ENCODE data around the gene RAD51C. TPM values are rescaled to one million over a fixed set of nuclear protein-coding genes. Genes with fewer than 3 reads are reported as not detected.
"Not testable (repeated sequence)": the region's sequence is repeated elsewhere in the genome, so short reads cannot be mapped to it uniquely, and the experiment has no call there.

The RAD51C gene
- total RNA-seq, 1 experiment from 2014 or later: 13.4 TPM

DNA sequence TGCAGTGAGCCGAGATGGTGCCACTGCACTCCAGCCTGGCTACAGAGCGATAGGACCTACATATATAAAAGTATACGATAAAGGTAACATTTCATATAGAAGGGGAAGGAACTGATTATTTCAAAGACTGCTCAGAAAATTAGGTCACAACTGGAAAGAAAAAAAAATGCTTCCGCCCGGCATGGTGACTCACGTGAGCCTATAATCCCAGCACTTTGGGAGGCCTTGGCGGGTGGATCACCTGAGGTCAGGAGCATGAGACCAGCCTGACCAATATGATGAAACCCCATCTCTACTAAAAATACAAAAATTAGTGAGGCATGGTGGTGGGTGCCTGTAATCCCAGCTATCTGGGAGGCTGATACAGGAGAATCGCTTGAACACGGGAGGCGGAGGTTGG, 8.4 kb upstream of the RAD51C start:
- no peak for DNase-seq (ENCODE audit: low spot score)

DNA sequence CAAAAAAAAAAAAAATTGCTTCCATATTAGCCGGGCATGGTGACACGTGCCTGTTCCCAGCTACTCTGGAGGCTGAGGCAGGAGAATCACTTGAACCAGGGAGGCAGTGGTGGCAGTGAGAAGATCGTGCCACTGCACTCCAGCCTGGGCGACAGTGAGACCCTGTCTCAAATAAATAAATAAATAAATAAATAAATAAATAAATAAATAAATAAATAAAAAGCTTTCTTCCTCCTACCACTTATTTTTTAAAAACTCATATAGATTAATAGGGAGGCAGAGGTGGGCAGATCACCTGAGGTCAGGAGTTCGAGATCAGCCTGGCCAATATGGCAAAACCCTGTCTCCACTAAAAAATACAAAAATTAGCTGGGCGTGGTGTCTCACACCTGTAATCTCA, 7.9 kb upstream of the RAD51C start:
- not testable (repeated sequence) for DNase-seq (ENCODE audit: low spot score)

DNA sequence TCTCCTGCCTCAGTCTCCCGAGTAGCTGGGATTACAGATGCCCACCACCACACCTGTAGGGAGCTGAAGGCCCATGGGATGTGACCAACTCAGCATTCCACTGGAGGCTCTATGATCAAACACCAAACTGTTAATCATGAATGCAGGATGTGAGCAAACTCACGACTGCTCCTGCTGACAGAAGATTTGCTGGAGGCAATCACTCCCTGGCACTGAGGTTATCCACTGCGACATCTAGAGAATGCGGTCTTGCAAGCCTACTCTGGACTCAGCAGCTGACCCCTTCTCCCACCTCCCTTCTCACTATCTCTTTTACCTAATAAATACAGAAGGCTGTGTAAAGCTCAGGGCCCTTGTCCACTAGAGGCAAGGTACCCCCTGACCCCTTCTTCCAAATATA, 5.4 kb upstream of the RAD51C start:
- DNase-seq (ENCODE audit: low spot score): no peak

DNA sequence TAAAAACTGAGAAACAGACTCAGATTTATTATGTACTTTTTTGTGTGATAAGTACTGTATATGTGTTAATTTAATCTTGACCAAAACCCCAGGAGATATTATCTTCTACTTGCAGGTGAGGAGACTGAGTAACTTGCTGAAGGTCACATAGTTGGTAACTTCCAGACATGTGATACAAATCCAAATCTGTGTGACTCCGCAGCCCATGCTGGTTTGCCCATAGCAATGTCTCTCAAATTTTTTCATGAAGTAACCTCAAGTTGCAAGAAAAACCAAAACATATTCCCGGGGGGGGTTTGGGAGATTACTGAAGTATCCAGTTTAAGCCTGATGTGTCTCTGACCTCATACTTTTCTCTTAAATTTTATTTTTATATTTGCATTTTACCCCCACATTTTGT, 3.9 kb upstream of the RAD51C start:
- DNase-seq (ENCODE audit: low spot score): no peak

DNA sequence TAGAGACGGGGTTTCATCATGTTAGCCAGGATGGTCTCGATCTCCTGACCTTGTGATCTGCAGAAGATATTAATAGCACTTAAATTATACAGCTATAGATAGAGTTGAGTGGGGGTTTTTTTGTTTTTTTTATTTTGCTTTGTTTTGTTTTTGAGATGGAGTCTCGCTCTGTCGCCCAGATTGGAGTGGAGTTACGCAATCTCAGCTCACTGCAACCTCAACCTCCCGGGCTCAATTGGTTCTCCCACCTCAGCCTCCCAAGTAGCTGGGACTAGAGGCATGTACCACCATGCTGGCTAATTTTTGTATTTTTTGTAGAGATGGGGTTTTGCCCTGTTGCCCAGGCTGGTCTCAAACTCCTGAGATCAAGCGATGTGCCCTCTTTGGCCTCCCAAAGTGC, 2.4 kb upstream of the RAD51C start:
- DNase-seq (ENCODE audit: low spot score): not testable (repeated sequence)

DNA sequence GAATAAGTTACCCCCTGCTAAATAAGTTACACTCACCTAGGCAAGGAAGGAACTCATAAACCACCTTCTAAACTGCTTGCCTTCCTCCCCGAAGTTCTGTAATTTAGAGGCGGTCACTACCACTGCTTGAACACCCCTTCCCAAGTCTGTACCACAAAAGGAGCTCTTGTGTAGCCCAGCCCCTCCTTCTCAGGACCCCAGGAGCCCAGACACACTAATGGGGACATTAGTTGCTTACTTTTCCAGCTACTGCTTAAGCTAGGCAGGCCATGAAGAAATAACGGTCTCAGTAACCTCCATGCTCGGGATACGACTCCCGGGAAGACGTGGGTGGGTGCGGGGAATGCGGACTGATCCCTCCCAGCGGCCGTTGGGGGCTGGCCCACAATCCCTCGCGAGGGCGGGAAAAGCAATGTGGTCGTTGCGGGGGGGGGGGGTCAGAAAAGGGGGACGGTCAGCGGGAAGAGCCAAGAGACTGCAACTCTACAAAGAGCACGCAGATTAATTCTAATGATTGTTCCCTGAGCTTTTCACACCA, 632 bp upstream of the RAD51C start, which contains the start of gene TEX14:
Gene TEX14, minus strand, starts transcription at position 345 of the 538 bp plus-strand sequence. CDS start 40,044 bp downstream, outside the sequence.
- DNase-seq (ENCODE audit: low spot score): no peak

DNA sequence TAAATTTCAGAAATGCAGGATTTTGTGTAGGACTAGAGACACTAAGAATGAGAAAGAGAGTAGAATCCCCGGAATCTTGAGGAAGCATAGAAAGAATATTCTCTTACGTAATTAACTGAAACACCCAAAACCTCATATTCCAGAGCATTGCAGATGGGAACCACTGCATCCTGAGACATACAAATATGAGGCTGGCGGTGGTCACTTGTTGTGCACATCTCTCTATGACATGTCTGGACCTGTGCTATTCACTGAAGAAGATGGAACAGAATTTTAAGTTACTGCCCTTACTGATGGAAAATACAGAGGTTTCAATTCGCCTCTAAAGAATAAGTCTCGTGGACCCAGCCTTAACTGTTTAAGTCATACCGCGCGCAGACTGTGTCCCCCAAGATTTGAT, 806 bp downstream of the RAD51C start:
- DNase-seq (ENCODE audit: low spot score): no peak

DNA sequence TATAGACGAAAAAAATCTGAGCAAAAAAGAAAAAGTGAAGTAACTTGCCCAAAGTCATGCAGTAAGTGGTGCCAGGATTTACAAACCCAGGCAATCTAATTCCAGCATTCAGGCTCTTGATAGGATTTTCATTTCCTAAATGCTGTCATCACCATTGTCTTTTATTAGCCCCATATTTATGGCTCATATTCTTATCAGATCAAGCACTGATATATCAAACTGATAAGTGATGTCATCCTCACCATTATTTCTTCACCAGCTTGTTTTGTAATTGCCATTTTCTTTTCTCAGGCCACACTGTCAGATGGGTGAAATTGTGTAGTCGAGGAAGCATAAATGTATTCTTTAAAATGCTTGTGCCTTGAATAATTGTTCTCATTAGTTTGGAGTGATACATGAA, 1.3 kb downstream of the RAD51C start:
- DNase-seq (ENCODE audit: low spot score): no peak

DNA sequence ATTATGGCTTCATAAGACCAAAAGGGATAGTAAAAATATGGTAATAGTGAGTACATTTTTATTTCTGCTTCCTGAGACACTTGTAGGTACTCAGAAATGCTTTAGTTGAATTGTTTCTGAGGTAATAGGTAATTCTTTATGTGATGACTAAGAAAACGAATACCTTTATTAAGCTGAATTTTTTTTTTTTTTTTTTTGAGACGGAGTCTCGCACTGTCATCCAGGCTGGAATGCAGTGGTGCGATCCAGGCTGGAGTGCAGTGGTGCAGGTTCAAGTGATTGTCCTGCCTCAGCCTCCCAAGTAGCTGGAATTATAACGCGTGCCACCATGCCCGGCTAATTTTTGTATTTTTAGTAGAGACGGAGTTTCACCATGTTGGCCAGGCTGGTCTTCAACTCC, 1.9 kb downstream of the RAD51C start:
- no peak for DNase-seq (ENCODE audit: low spot score)

DNA sequence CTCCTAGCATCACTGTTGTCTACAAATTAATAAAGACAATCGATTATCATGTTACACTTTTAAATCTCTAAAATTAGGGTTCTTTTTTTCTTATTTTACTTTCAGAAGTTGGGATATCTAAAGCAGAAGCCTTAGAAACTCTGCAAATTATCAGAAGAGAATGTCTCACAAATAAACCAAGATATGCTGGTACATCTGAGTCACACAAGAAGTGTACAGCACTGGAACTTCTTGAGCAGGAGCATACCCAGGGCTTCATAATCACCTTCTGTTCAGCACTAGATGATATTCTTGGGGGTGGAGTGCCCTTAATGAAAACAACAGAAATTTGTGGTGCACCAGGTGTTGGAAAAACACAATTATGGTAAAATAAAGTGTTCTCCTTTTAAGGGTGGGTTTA, 2.4 kb downstream of the RAD51C start:
- DNase-seq (ENCODE audit: low spot score): no peak

DNA sequence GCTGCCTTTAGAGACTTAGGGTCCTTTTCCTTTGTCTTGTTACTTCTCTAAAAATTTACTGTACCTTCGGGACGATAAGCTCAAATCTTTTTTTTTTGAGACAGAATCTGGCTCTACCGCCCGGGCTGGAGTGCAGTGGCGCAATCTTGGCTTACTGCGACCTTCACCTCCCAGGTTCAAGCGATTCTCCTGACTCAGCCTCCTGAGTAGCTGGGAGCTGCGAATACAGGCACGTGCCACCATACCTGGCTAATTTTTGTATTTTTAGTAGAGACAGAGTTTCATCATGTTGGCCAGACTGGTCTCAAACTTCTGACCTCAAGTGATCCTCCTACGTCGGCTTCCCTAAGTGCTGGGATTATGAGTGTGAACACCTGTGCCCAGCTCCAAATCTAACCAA, 7.4 kb downstream of the RAD51C start:
- no peak for DNase-seq (ENCODE audit: low spot score)

DNA sequence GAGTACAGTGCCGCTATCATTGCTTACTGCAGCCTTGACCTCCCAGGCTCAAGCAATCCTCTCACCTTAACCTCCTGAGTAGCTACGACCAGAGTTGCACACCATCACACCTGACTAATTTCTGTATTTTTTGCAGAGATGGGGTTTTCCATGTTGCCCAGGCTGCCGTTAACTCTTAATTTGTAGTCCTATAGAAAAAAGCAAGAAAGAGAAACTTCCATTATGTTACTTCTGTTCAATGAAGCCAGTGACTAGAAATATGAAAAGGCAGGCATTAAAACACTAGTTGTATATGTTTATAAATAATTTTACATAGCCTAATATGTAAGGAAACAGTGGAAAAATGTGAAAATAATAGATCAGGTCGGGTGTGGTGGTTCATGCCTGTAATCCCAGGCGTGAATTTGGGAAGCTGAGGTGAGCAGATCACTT, 9.7 kb downstream of the RAD51C start:
- no peak for DNase-seq (ENCODE audit: low spot score)

DNA sequence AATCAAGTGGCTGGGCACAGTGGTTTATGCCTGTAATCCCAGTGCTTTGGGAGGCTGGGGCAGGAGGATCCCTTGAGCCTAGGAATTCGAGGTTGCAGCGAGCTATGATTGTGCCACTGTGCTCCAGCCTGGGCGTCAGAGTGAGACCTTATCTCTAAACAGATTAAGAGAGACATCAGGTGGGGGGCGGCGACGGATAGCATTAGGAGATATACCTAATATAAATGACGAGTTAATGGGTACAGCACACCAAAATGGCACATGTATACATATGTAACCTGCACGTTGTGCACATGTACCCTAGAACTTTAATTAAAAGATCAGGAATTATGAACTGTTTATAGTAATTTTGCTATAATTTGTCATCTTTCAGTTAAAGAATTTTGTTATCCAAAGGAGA, 10.3 kb downstream of the RAD51C start:
- DNase-seq (ENCODE audit: low spot score): no peak

DNA sequence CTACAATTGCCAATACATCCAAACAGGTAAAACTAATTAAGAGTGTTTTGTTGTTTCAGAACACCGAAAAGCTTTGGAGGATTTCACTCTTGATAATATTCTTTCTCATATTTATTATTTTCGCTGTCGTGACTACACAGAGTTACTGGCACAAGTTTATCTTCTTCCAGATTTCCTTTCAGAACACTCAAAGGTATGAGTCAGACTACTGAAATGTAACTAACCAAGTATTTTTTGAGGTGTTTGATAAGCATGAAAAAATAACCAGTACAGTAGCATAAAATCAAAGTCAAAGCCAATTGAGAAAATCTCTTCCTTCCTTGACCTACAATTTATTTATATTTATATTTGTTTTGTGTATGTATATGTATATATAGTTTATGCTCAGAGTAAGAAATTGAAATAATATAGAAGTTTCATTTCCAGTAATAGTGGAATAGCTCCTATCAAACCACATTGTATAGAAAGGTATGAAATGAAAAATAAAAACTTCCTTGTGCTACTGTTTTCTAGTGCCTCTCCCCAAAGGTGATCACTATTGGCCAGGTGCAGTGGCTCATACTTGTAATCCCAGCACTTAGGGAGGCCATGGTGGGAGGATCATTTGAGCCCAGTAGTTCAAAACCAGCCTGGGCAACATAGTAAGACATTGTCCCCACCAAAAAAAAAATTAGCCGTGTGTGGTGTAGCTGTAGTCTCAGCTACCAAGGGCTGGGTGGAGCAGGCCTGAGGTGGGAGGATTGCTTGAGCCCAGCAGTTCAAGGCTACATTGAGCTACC, 10.9 kb downstream of the RAD51C start:
- DNase-seq (ENCODE audit: low spot score): no peak

DNA sequence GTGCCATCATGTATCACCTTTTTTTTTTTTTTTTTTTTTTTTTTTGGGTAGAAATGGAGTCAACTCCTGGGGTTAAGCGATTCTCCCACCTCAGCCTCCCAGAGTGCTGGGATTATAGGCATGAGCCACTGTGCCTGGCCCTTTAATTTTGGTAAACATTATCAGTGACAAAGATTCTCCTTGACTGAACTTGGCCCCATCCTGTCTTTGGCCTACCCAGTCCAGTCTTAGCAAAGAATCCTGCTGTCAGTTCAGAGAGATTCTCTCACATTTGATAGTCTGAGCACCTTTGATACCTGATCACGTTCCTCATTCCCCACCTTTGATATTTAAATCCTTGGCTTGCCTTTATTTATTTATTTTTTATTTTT, 11.5 kb downstream of the RAD51C start:
- DNase-seq (ENCODE audit: low spot score): no peak

DNA sequence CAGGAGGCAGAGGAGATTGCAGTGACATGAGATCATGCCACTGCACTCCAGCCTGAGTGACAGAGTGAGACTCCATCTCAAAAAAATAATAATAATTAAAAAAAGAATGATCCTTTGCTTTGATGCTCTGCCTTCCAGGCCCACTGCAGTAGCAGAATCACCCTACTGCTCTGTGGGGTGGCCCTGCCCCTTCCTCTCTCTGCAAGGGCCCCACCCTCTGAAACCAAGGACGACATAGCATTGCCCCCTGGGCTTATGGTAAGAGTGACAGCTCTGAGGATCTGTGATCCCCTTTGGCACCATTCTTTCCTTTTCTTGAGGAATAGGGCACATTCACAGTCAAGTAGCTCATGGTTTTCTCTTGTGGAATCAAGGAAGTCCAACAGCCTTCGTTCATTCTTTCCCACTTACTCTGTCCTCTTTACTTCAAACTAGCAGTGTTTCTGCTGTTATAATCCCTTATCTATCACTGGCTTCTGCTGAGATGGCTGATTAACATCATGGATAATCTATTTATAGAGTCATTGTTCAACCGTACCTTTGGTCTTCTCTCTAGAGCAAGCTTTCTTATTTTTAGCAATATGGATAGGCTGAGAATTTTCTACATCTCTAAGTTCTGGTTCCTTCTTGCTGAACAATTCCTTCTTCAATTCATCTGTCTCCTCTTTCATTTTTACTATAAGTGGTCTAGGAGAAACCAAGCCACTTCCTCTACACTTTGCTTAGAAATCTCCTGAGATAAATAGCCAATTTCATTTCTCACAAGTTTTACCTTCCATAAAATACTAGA, 14.1 kb downstream of the RAD51C start:
- DNase-seq (ENCODE audit: low spot score): no peak

DNA sequence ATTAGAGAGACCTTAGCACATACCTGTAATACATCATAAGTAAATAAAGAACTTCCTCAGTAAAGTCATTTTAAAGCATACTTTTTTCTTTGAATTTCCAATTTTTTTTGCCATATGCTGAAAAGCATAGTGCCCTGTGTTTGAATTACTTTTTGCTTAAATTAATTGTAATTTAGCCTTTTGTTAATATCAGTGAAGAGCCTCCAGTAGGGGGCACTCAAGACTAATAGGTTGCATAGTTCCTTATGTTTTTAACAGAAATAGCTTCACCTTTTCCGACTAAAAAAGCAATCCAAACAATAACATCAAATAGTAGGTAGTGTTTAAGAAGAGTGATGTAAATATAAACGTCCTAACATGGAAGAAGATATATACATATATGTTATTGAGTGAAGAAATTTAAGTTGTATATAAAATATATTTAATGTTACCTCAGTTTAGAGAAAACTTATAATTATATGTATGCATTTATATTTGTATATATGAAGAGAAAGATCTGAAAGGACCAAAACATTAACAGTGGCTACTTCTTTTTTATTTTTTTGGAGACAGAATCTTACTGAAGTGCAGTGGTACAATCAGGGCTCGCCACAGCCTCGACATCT, 18.6 kb downstream of the RAD51C start:
- peak; percentile 81 for DNase-seq (ENCODE audit: low spot score)

DNA sequence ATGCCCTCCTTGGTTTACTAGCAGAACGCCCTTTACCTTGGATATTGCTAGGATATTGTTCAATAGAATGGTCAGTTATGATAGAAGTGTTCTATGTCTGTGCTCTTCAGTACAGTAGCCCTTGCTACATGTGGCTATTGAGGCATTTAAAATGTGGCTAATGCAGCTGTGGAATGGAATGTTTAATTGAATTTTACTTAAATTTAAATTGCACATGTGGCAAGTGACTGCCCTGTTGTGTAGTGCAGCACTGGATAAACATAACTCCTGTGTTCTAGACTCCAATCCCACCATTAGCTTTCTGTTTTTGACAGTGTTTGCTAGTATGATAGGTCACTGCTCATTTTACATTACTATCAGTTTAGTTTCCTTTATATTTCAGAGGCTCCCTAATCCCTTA, 29.9 kb downstream of the RAD51C start:
- no peak for DNase-seq (ENCODE audit: low spot score)

DNA sequence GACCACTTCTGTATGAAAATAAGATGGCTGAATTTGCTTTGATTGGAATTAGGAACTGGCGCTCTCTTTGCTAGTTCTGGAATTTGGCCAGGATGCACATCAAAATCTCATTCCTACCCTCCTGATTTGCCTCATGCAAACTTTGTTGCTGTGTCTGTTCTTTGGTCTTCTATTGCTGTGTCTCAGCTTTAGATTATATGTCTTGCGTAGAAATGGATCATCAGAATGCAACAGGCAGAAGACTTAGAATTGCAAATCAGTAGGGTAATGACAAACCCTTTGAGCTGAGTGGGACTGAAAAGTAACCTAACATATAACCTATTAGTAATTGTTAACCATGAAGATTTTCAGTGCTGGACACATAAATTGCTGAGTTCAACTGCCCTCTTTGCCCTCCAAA, 30.3 kb downstream of the RAD51C start:
- no peak for DNase-seq (ENCODE audit: low spot score)

DNA sequence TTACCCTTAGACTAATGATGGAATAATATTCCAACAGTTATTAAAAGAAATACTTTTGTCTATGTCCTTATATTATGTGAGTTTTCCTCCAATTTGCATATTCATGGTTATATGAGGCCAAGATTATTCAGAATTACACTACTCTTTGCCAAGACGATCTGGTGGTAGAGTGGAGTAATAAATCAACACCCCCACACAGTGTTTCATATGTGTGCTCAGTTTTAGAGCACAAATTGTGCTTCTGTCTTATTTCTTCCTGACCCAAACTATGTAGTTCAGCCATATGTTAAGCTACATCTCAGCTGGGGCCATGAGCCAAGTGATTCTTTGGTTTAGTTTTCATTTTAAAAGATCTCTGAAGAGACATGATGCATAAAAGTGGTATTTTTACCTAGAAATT, 36.4 kb downstream of the RAD51C start:
- DNase-seq (ENCODE audit: low spot score): no peak

DNA sequence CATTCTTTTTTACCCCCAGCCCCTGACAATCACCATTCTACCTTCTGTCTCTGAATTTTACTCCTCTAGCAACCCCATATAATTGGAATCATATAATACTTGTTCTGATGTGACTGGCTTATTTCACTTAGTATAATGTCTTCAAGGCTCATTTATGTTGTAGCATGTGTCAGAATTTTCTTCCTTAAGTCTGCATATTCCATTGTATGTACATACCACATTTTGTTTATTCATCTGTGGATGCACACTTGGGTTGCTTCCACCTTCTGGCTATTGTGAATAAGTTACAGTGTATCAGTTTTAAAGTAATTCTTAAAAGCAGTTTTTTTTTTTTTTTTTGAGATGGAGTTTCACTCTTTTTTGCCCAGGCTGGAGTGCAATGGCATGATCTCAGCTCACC, 38.5 kb downstream of the RAD51C start:
- no peak for DNase-seq (ENCODE audit: low spot score)

DNA sequence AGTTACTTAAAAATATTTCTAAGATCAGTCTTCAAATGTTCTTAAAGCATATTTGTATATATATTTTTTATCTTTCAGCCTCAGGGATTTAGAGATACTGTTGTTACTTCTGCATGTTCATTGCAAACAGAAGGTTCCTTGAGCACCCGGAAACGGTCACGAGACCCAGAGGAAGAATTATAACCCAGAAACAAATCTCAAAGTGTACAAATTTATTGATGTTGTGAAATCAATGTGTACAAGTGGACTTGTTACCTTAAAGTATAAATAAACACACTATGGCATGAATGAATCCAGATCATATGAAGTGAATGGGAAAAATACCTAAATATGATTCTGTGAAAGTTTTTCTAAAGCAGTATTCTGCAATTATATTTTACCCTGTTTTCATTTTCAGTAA, 41.6 kb downstream of the RAD51C start:
- no peak for DNase-seq (ENCODE audit: low spot score)
